NCI-H748 treated with DMSO at 0.1 percent for 48 hours (cell line): ENCODE results near the gene CLCN7.
A peak's percentile ranks its signal among the peaks of the same experiment; 100 is the strongest.

Experiments used
- DNase-seq: peaks from one replicate; lab custom pipeline; 2025; lab: John Stamatoyannopoulos, UW

CLCN7 gene

GRCh38 chr16:1502092-1503004, 27.5 kb upstream of the CLCN7 start:
- no peak for DNase-seq

- no peak for DNase-seq
These were observed 26.8 kb upstream of the CLCN7 start for GRCh38 chr16:1501630-1502029.

GRCh38 chr16:1500465-1501150, 25.8 kb upstream of the CLCN7 start:
- no peak for DNase-seq

GRCh38 chr16:1499756-1500464, 25.1 kb upstream of the CLCN7 start:
- no peak for DNase-seq

- DNase-seq: no peak
These were observed 24.3 kb upstream of the CLCN7 start for GRCh38 chr16:1498899-1499676.

GRCh38 chr16:1497014-1497598, 22.3 kb upstream of the CLCN7 start:
- DNase-seq: no peak

- DNase-seq: no peak
These were observed 21.6 kb upstream of the CLCN7 start for GRCh38 chr16:1496464-1496863.

GRCh38 chr16:1495889-1496262, 21.0 kb upstream of the CLCN7 start:
- no peak for DNase-seq

GRCh38 chr16:1495211-1495888, 20.5 kb upstream of the CLCN7 start:
- DNase-seq: no peak

- DNase-seq: no peak
These were observed 19.9 kb upstream of the CLCN7 start for GRCh38 chr16:1494711-1495110.

- no peak for DNase-seq
These were observed 19.4 kb upstream of the CLCN7 start for GRCh38 chr16:1494129-1494640.

GRCh38 chr16:1493746-1494094, 18.9 kb upstream of the CLCN7 start:
- DNase-seq: no peak

- peak; percentile 21 for DNase-seq
These were observed 18.3 kb upstream of the CLCN7 start, which contains the start of gene TELO2 for GRCh38 chr16:1492923-1493745. Gene TELO2, plus strand, starts transcription at chr16:1493360. Its CDS starts 922 bp downstream, at chr16:1494282.

GRCh38 chr16:1492082-1492922, 17.5 kb upstream of the CLCN7 start:
- DNase-seq: no peak

GRCh38 chr16:1491327-1491726, 16.5 kb upstream of the CLCN7 start:
- no peak for DNase-seq

GRCh38 chr16:1489077-1489476, 14.2 kb upstream of the CLCN7 start:
- DNase-seq: no peak

GRCh38 chr16:1488619-1489018, 13.8 kb upstream of the CLCN7 start, which contains the start of gene PTX4:
Gene PTX4, minus strand, starts transcription at chr16:1488944. Its CDS starts 35 bp downstream, at chr16:1488909.
- no peak for DNase-seq

GRCh38 chr16:1488054-1488601, 13.3 kb upstream of the CLCN7 start:
- DNase-seq: no peak
